ENCODE data around the gene SYT7.
"Not testable (repeated sequence)": the region's sequence is repeated elsewhere in the genome, so short reads cannot be mapped to it uniquely, and the experiment has no call there.

The SYT7 gene

GRCh38 chr11:61468002-61468401 is 112.9 kb downstream of the SYT7 start (continued):
- TF ChIP-seq ZBTB6 (tag by site-specific recombination; IDR thresholded peaks at IDR 0.05), result no peak

GRCh38 chr11:61467602-61468001 is 113.3 kb downstream of the SYT7 start:
- H3K4me3 ChIP-seq (ENCODE audit: low read depth, low read length); H3K4me1 ChIP-seq (ENCODE audit: control insufficient read depth, insufficient read depth, low read length); H3K9me3 ChIP-seq (ENCODE audit: control insufficient read depth, insufficient read depth, low read depth, low read length); POLR2A ChIA-PET; H3K27ac ChIP-seq (ENCODE audit: extremely low read depth, low read depth, low read length): not testable (repeated sequence)
- H3K36me3 ChIP-seq (ENCODE audit: control insufficient read depth in 2 of 2, insufficient read depth in 1 of 2, low read length in 2 of 2), result peaks cover 0 to 15% of the 10 kb centered on the region in 2 experiments; a peak in 2 of 3 replicates
- CTCF ChIA-PET, result interaction anchor here (0.7 to 2.8 kb wide), 5 partner anchors 9 to 49 kb away, joined by 3 to 14 read pairs (median 7); no protein-coding TSS in a partner anchor
